GM12878 (cell line): ENCODE data around the gene DAAM1. TPM values are rescaled to one million over a fixed set of nuclear protein-coding genes. Genes with fewer than 3 reads are reported as not detected.

Source experiments
- ATAC-seq: fragments of 200-7000 bp; cut with Tn5 transposase; 3 replicates; pipeline ENCODE4 v1.9.1; 2020; ENCODE audit warnings: mild to moderate bottlenecking, moderate library complexity
- BruUV-seq: library from RNA; stranded (reverse); fragments of 400-500 nt; replicated peaks from 2 replicates; lab custom pipeline; 2021; lab: Mats Ljungman, UMichigan
- CTCF ChIA-PET: fragments of 300-600 bp; sonication (Branson Sonifier 250); formaldehyde crosslinking; extraction: SDS; loops from one replicate; lab custom pipeline; 2021; ENCODE audit warnings: inconsistent platforms; lab: Yijun Ruan, JAX
- POLR2A ChIA-PET: fragments of 350-600 bp; formaldehyde crosslinking; extraction: SDS; loops from one replicate; lab custom pipeline; 2021; ENCODE audit warnings: inconsistent platforms; lab: Charles Lee
- RAD21 ChIA-PET: fragments of 300-600 bp; sonication (Branson Sonifier 250); formaldehyde crosslinking; loops from one replicate; lab custom pipeline; 2023; ENCODE audit warnings: antibody characterized with exemption; ENCODE audit not compliant: unreplicated experiment; lab: Charles Lee
- SMC1A ChIA-PET: fragments of 300-600 bp; sonication (Branson Sonifier 250); formaldehyde crosslinking; loops from one replicate; lab custom pipeline; 2023; ENCODE audit not compliant: unreplicated experiment, uncharacterized antibody; lab: Charles Lee
- DNase-seq: peaks from one replicate; pipeline ENCODE4 v3.0.0-alpha.2; 2011; ENCODE audit warnings: low read depth, low spot score
- FAIRE-seq: peaks from 3 replicates; lab custom pipeline; 2011; peaks lifted over from hg19 to GRCh38; lab: Jason Lieb, UNC
- H2AFZ ChIP-seq: 2 replicates; pipeline ENCODE4 v1.6.0; 2011; ENCODE audit warnings: low read depth, low read length, control low read depth; ENCODE audit not compliant: control insufficient read depth
- H3K27ac ChIP-seq: 2 replicates; pipeline ENCODE4 v1.5.1; 2011; ENCODE audit warnings: control low read depth; ENCODE audit not compliant: control insufficient read depth, insufficient read depth
- H3K27me3 ChIP-seq, 2 experiments: replicated peaks in 1 of 2; 2 replicates each; pipeline versions ENCODE4 v1.6.0 to v1.6.1; 2011; ENCODE audit warnings: low read length in 1 of 2; ENCODE audit not compliant: control insufficient read depth in 2 of 2, insufficient read depth in 2 of 2
- H3K36me3 ChIP-seq, 2 experiments: 2 replicates each; pipeline ENCODE4 v1.5.1; 2011; ENCODE audit warnings: low read length in 1 of 2; ENCODE audit not compliant: control insufficient read depth in 2 of 2, insufficient read depth in 2 of 2
- H3K4me1 ChIP-seq: 2 replicates; pipeline ENCODE4 v1.6.1; 2011; ENCODE audit warnings: mild to moderate bottlenecking, low read length, moderate library complexity, mixed read lengths; ENCODE audit not compliant: control insufficient read depth, insufficient read depth
- H3K4me2 ChIP-seq: 2 replicates; pipeline ENCODE4 v1.6.0; 2011; ENCODE audit warnings: control low read depth; ENCODE audit not compliant: control insufficient read depth, insufficient read depth
- H3K4me3 ChIP-seq: fragments of 200-600 bp; sonication (generic); 2 replicates; pipeline ENCODE4 v1.5.1; 2016
- H3K79me2 ChIP-seq: 2 replicates; pipeline ENCODE4 v1.6.0; 2011; ENCODE audit warnings: low read length; ENCODE audit not compliant: control insufficient read depth, insufficient read depth
- H3K9ac ChIP-seq: 2 replicates; pipeline ENCODE4 v1.8.0; 2011; ENCODE audit warnings: low read length, control low read depth, mixed read lengths; ENCODE audit not compliant: control insufficient read depth, insufficient read depth
- H3K9me3 ChIP-seq: replicated peaks from 3 replicates; pipeline ENCODE4 v1.5.1; 2011; ENCODE audit warnings: mild to moderate bottlenecking, low read length; ENCODE audit not compliant: control insufficient read depth, insufficient read depth
- H4K20me1 ChIP-seq: 2 replicates; pipeline ENCODE4 v1.6.0; 2011; ENCODE audit not compliant: control insufficient read depth, insufficient read depth
- E4F1 ChIP-seq: fragments of 450-650 bp; IDR thresholded peaks from 2 replicates; pipeline ENCODE4 v1.6.1; 2018; ENCODE audit warnings: borderline replicate concordance, mild to moderate bottlenecking; ENCODE audit not compliant: partially characterized antibody
- HCFC1 ChIP-seq: fragments of 150-350 bp; IDR thresholded peaks from 2 replicates; pipeline ENCODE4 v1.6.1; 2014; ENCODE audit warnings: low read length
- IRF4 ChIP-seq: IDR thresholded peaks from 2 replicates; pipeline ENCODE4 v1.6.1; 2011; ENCODE audit warnings: low read depth, low read length
- NFYA ChIP-seq: IDR thresholded peaks from 2 replicates; pipeline ENCODE4 v1.6.1; 2011; ENCODE audit warnings: low read depth, mild to moderate bottlenecking, low read length, improper control_type of control experiment, borderline replicate concordance
- PAX5 ChIP-seq: IDR thresholded peaks from 2 replicates; pipeline ENCODE4 v1.6.1; 2011; ENCODE audit warnings: low read depth, low read length, borderline replicate concordance
- SRF ChIP-seq, 2 experiments: IDR thresholded peaks; 2 replicates each; pipeline ENCODE4 v1.6.1; 2011; ENCODE audit warnings: low read depth in 2 of 2, low read length in 2 of 2, mild to moderate bottlenecking in 1 of 2, moderate library complexity in 1 of 2
- SUZ12 ChIP-seq: fragments of 200-600 bp; sonication (generic); IDR thresholded peaks from one replicate; pipeline ENCODE4 v1.6.1; 2018; ENCODE audit warnings: antibody characterized with exemption, mild to moderate bottlenecking; ENCODE audit not compliant: unreplicated experiment
- WGBS: methylation state at CpG from one replicate; pipeline ENCODE4 v1.1.6; 2016; ENCODE audit warnings: low lambda C conversion rate; ENCODE audit not compliant: insufficient replicate concordance, insufficient coverage; ENCODE audit errors: missing lambda C conversion rate; 5-methylcytosine and 5-hydroxymethylcytosine counted together
- in situ Hi-C: fragments of 300-500 bp; cut with MboI; formaldehyde crosslinking; loops from 9 replicates; pipeline ENCODE4 v1.14.3; 2018; ENCODE audit warnings: mixed read lengths
- intact Hi-C: fragments of 100-400 bp; cut with micrococcal nuclease; formaldehyde crosslinking; loops from one replicate; pipeline ENCODE4 v1.14.2; 2022; ENCODE audit not compliant: unreplicated experiment
- polyA plus RNA-seq, 11 experiments: library from polyadenylated mRNA; depleted of rRNA in 4 of 11; unstranded in 6 of 11; stranded (reverse) in 5 of 11; fragments of >200 nt; fragmentation: Nextera tagmentation in 4 of 11; fragmentation: Illumina TruSeq in 1 of 11; extraction: Ambion mirVana in 4 of 11; extraction: Trizol in 1 of 11; gene quantifications; 1 replicate in 1 of 11; 2 replicates in 10 of 11; pipeline versions ENCODE4 v1.2.1 to v1.2.3, GENCODE V29; 2011 to 2016; ENCODE audit warnings: inconsistent platforms in 2 of 11, missing spikeins in 2 of 11, low read depth in 1 of 11
- total RNA-seq, 4 experiments: library from RNA; depleted of rRNA in 3 of 4; stranded (reverse); fragments of >200 nt in 3 of 4; fragmentation: Illumina TruSeq in 1 of 4; extraction: Trizol in 1 of 4; gene quantifications; 2 replicates each; pipeline versions ENCODE4 v1.2.1 to v1.2.3, GENCODE V29; 2013 to 2021
- TF ChIP-seq, protein P1 (sequence below): fragments of 450-650 bp; formaldehyde crosslinking; IDR thresholded peaks from 2 replicates; pipeline ENCODE4 v1.4.0; 2022; ENCODE audit warnings: mild to moderate bottlenecking, moderate library complexity
- TF ChIP-seq, protein P2 (sequence below): fragments of 450-650 bp; formaldehyde crosslinking; IDR thresholded peaks from 2 replicates; pipeline ENCODE4 v1.5.0; 2022; ENCODE audit warnings: mild to moderate bottlenecking, missing genetic modification characterization
- TF ChIP-seq, protein P3 (sequence below): IDR thresholded peaks from 2 replicates; pipeline ENCODE4 v1.6.1; 2011; ENCODE audit warnings: low read depth, mild to moderate bottlenecking, low read length, moderate library complexity, borderline replicate concordance; ENCODE audit errors: extremely low read depth

Gene DAAM1
- total and polyA plus RNA-seq, 10 of the 15 experiments (the other 5 are each of a cell fraction or from before 2014, with no cell fraction given) = 13.8 to 32.4 (median 24.2) TPM

GRCh38 chr14:59333668-59334067, 145.2 kb downstream of the DAAM1 start (continued):
- TF ChIP-seq E4F1 (no peak), PAX5 (no peak)
- TF ChIP-seq, all 136 proteins: peak for 0

- Histone ChIP-seq H2AFZ (no peak overlapping the region), H3K4me1 (peaks cover 5% of the 10 kb centered on the region), H3K27me3 (no peaks in the 10 kb centered on the region), H3K27ac (no peak overlapping the region), H3K36me3 (peaks cover 0 to 2% of the 10 kb centered on the region in 2 experiments; a peak in 1 of 4 replicates), H3K79me2 (no peaks in the 10 kb centered on the region), H3K9ac (no peak overlapping the region), H4K20me1 (no peaks in the 10 kb centered on the region), H3K9me3 (no peaks in the 10 kb centered on the region), H3K4me2 (no peak overlapping the region), H3K4me3 (no peak overlapping the region)
- no peak for ATAC-seq
- FAIRE-seq = no peak
- 100% methylated on average over 3 of the region's 3 CpGs for WGBS
- RAD21 ChIA-PET = no interaction called here
- CTCF ChIA-PET = no interaction called here
- SMC1A ChIA-PET = interaction anchor here (1.0 kb wide), 1 partner anchor 141 kb away, joined by 3 read pairs; no protein-coding TSS in a partner anchor
- no peak for DNase-seq
- in situ Hi-C loops = no loop called here
- no TSS peak for BruUV-seq
- POLR2A ChIA-PET = interaction anchor here (0.9 kb wide), 1 partner anchor 11 kb away, joined by 7 read pairs; no protein-coding TSS in a partner anchor
- intact Hi-C loops = no loop called here
- TF ChIP-seq, protein P1, sequence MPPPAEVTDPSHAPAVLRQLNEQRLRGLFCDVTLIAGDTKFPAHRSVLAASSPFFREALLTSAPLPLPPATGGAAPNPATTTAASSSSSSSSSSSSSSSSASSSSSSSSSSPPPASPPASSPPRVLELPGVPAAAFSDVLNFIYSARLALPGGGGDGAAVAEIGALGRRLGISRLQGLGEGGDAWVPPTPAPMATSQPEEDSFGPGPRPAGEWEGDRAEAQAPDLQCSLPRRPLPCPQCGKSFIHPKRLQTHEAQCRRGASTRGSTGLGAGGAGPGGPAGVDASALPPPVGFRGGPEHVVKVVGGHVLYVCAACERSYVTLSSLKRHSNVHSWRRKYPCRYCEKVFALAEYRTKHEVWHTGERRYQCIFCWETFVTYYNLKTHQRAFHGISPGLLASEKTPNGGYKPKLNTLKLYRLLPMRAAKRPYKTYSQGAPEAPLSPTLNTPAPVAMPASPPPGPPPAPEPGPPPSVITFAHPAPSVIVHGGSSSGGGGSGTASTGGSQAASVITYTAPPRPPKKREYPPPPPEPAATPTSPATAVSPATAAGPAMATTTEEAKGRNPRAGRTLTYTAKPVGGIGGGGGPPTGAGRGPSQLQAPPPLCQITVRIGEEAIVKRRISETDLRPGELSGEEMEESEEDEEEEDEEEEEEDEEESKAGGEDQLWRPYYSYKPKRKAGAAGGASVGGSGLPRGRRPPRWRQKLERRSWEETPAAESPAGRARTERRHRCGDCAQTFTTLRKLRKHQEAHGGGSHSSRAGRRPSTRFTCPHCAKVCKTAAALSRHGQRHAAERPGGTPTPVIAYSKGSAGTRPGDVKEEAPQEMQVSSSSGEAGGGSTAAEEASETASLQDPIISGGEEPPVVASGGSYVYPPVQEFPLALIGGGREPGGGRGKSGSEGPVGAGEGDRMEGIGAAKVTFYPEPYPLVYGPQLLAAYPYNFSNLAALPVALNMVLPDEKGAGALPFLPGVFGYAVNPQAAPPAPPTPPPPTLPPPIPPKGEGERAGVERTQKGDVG (CRISPR knock-in tag) = no peak
- TF ChIP-seq IRF4 = no peak
- TF ChIP-seq SUZ12 = no peak
- TF ChIP-seq, protein P2, sequence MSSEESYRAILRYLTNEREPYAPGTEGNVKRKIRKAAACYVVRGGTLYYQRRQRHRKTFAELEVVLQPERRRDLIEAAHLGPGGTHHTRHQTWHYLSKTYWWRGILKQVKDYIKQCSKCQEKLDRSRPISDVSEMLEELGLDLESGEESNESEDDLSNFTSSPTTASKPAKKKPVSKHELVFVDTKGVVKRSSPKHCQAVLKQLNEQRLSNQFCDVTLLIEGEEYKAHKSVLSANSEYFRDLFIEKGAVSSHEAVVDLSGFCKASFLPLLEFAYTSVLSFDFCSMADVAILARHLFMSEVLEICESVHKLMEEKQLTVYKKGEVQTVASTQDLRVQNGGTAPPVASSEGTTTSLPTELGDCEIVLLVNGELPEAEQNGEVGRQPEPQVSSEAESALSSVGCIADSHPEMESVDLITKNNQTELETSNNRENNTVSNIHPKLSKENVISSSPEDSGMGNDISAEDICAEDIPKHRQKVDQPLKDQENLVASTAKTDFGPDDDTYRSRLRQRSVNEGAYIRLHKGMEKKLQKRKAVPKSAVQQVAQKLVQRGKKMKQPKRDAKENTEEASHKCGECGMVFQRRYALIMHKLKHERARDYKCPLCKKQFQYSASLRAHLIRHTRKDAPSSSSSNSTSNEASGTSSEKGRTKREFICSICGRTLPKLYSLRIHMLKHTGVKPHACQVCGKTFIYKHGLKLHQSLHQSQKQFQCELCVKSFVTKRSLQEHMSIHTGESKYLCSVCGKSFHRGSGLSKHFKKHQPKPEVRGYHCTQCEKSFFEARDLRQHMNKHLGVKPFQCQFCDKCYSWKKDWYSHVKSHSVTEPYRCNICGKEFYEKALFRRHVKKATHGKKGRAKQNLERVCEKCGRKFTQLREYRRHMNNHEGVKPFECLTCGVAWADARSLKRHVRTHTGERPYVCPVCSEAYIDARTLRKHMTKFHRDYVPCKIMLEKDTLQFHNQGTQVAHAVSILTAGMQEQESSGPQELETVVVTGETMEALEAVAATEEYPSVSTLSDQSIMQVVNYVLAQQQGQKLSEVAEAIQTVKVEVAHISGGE (CRISPR knock-in tag) = no peak
- TF ChIP-seq HCFC1 = no peak
- TF ChIP-seq, protein P3, sequence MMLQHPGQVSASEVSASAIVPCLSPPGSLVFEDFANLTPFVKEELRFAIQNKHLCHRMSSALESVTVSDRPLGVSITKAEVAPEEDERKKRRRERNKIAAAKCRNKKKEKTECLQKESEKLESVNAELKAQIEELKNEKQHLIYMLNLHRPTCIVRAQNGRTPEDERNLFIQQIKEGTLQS = no peak
- TF ChIP-seq SRF (IDR thresholded peaks at IDR 0.05; ENCODE audit: low read depth in 2 of 2, low read length in 2 of 2) = no peak
- no peak for TF ChIP-seq NFYA
Observed at GRCh38 chr14:59334253-59334652, 145.8 kb downstream of the DAAM1 start.
